ENCODE measurements around the gene LCAT. TPM values are rescaled to one million over a fixed set of nuclear protein-coding genes. Genes with fewer than 3 reads are reported as not detected.

The LCAT gene
- total RNA-seq, 6 experiments from 2014 or later, result 17.6 to 21.8 (median 19.8) TPM

DNA sequence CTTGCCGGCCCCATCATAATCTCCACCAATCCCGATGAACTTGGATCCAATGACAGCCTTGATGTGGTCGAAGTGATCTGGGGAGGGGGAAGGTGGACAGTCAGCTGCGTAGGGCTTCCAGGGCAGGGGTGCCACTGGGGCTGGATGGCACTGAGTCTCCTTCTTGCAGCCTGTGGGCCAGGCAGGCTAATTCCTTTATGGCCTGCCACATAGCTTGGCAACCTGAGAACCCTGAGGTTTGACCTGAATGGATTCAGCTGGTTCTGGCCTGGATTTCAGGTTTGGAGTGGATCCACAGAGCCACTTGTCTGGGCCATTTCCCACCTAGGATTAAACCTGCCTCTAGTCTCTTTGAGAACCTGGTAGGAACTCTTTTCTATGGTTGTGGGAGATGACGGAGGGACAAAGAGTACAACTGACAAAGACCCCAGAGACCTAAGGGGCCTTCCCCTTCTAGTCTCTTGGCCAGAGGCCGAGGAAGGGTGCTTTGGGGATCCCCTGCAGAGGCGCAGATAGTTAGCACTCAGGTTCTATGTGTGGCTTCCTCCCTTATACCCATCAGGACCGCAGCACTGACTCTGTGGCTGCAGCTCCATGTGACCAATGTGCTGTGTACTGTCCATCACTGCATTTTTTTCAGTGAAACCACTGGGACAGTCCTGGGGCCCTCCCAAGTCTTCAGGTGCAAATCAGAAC is 45.5 kb upstream of the LCAT start:
- Mint-ChIP-seq H3K4me1 (ENCODE audit: low read depth) (peaks cover 16% of the 10 kb centered on the region), H3K9me3 (no peaks in the 10 kb centered on the region), H3K27ac (no peak overlapping the region), H3K36me3 (ENCODE audit: low read depth) (no peaks in the 10 kb centered on the region), H3K27me3 (ENCODE audit: insufficient read depth) (peaks cover 2% of the 10 kb centered on the region), H3K4me3 (no peak overlapping the region)
- DNase-seq, result no peak
- TF ChIP-seq, protein P1, sequence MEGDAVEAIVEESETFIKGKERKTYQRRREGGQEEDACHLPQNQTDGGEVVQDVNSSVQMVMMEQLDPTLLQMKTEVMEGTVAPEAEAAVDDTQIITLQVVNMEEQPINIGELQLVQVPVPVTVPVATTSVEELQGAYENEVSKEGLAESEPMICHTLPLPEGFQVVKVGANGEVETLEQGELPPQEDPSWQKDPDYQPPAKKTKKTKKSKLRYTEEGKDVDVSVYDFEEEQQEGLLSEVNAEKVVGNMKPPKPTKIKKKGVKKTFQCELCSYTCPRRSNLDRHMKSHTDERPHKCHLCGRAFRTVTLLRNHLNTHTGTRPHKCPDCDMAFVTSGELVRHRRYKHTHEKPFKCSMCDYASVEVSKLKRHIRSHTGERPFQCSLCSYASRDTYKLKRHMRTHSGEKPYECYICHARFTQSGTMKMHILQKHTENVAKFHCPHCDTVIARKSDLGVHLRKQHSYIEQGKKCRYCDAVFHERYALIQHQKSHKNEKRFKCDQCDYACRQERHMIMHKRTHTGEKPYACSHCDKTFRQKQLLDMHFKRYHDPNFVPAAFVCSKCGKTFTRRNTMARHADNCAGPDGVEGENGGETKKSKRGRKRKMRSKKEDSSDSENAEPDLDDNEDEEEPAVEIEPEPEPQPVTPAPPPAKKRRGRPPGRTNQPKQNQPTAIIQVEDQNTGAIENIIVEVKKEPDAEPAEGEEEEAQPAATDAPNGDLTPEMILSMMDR (IDR thresholded peaks at IDR 0.05), result no peak

DNA sequence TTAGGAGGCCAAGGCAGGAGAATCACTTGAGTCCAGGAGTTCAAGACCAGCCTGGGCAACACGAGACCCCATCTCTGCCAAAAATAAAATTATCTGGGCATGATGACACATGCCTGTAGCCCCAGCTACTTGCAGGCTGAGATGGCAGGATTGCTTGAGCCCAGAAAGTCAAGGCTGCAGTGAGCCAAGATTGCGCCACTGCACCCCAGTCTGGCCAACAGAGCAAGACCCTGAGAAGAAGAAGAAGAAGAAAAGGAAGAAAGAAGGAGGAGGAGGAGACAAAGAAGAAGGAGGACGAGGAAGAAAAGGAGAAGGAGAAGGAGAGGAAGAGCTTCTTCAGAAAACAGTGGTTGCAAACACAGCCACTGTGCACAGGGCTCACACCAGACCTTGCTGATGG is 44.8 kb upstream of the LCAT start:
- TF ChIP-seq, protein P1 (IDR thresholded peaks at IDR 0.05), result no peak
- H3K4me3 Mint-ChIP-seq, result no peak overlapping the region
- peaks cover 2% of the 10 kb centered on the region for H3K27me3 Mint-ChIP-seq (ENCODE audit: insufficient read depth)
- H3K4me1 Mint-ChIP-seq (ENCODE audit: low read depth), result peaks cover 16% of the 10 kb centered on the region
- no peaks in the 10 kb centered on the region for H3K9me3 Mint-ChIP-seq
- no peaks in the 10 kb centered on the region for H3K36me3 Mint-ChIP-seq (ENCODE audit: low read depth)
- no peak for DNase-seq
- H3K27ac Mint-ChIP-seq, result no peak overlapping the region

DNA sequence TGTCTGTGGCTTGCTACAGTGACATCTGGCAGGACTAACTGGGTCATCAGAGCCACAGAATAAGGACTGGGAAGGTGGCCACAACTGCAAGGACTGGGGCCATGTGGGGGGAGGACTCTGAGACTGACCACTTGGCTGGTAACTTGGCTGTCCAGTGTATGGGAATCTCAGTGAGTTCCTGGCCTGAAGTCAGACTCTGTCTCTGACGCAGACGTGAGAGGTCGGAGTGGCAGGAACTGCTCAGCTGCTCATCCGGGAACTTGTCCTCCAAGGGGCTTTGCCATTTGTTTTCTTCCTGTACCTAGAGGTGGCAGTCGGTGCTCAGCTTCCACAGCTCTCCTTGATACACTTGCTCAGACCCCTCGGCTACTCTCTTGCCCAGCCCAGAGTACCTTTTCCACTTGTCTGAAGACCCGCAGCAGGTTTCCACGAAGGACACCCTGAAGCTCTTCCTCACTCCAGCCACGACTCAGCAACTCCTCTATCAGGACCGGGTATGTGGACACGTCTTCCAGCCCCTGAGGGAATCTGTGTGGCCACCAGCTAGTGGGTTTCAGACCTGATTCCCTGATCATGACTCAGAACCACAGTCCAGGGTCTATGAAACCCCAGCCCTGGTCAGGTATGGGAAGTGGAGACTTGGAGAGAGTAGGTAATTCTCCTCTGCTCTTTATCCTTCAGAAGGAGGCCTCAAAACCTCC is 43.7 kb upstream of the LCAT start:
- Mint-ChIP-seq H3K9me3 (no peaks in the 10 kb centered on the region), H3K36me3 (ENCODE audit: low read depth) (no peaks in the 10 kb centered on the region; the same call in 1 of the 2 replicates), H3K4me1 (ENCODE audit: low read depth) (peaks cover 16% of the 10 kb centered on the region), H3K4me3 (no peak overlapping the region), H3K27me3 (ENCODE audit: insufficient read depth) (peaks cover 2% of the 10 kb centered on the region), H3K27ac (no peak overlapping the region)
- TF ChIP-seq, protein P1 (IDR thresholded peaks at IDR 0.05), result no peak
- DNase-seq, result peak; percentile 18

DNA sequence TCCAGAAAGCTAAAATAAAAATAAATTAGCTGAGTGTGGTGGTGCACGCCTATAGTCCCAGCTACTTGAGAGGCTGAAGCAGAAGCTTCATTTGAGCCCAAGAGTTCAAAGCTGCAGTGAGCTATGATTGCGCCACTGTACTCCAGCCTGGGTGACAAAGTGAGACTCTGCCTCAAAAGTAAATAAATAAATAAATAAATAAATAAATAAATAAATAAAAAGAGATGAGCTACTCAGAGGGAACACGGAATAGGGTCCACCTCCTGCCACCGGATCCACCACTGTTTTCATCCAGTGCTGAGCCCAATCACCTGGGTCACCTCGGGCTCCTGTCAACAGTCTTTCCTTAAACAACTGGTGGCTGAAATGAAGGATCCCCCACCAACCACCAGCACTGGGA is 43.0 kb upstream of the LCAT start:
- H3K4me1 Mint-ChIP-seq (ENCODE audit: low read depth), result peaks cover 16% of the 10 kb centered on the region
- TF ChIP-seq, protein P1 (IDR thresholded peaks at IDR 0.05), result no peak
- DNase-seq, result no peak
- no peak overlapping the region for H3K27ac Mint-ChIP-seq
- no peaks in the 10 kb centered on the region; the same call in 1 of the 2 replicates for H3K36me3 Mint-ChIP-seq (ENCODE audit: low read depth)
- H3K27me3 Mint-ChIP-seq (ENCODE audit: insufficient read depth), result peaks cover 2% of the 10 kb centered on the region
- no peaks in the 10 kb centered on the region for H3K9me3 Mint-ChIP-seq
- H3K4me3 Mint-ChIP-seq, result no peak overlapping the region

DNA sequence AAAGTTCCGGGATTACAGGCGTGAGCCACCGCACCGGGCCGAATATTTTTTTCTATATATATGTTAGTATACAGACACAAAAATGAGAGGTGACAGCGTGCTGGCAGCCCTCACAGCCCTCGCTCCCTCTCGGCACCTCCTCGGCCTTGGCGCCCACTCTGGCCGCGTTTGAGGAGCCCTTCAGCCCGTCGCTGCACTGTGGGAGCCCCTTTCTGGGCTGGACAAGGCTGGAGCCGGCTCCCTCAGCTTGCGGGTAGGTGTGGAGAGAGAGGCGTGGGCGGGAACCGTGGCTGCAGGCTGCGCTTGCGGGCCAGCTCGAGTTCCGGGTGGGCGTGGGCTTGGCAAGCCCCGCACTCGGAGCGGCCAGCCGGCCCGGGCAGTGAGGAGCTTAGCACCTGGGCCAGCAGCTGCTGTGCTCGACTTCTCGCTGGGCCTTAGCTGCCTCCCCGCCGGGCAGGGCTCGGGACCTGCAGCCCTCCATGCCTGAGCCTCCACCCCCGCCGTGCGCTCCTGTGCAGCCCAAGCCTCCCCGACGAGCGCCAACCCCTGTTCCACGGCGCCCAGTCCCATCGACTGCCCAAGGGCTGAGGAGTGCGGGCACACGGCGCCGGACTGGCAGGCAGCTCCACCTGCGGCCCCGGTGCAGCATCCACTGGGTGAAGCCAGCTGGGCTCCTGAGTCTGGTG is 38.2 kb upstream of the LCAT start:
- H3K4me1 Mint-ChIP-seq (ENCODE audit: low read depth), result peaks cover 5% of the 10 kb centered on the region; the same call in 1 of the 2 replicates
- TF ChIP-seq, protein P1 (IDR thresholded peaks at IDR 0.05), result no peak
- H3K4me3 Mint-ChIP-seq, result no peak overlapping the region
- DNase-seq, result no peak
- H3K27me3 Mint-ChIP-seq (ENCODE audit: insufficient read depth), result peaks cover 4% of the 10 kb centered on the region; the same call in 1 of the 2 replicates
- no peaks in the 10 kb centered on the region; the same call in 1 of the 2 replicates for H3K36me3 Mint-ChIP-seq (ENCODE audit: low read depth)
- no peaks in the 10 kb centered on the region for H3K9me3 Mint-ChIP-seq
- no peak overlapping the region for H3K27ac Mint-ChIP-seq
